GM23338 (cell line): ENCODE data around the gene HOTAIR.

Experiments
- CREB1 ChIP-seq: fragments of 250-450 bp; sonication (Bioruptor Pico); IDR thresholded peaks from 2 replicates; pipeline ENCODE4 v1.5.0; 2020; ENCODE audit warnings: low read depth, mild to moderate bottlenecking, moderate library complexity
- EZH2 ChIP-seq: fragments of 200-600 bp; sonication (generic); IDR thresholded peaks from one replicate; pipeline ENCODE4 v1.8.0; 2017; ENCODE audit warnings: antibody characterized with exemption, mild to moderate bottlenecking, low read depth; ENCODE audit not compliant: unreplicated experiment
- EZH2phosphoT487 ChIP-seq: fragments of 200-600 bp; sonication (generic); IDR thresholded peaks from one replicate; pipeline ENCODE4 v1.8.1; 2018; ENCODE audit warnings: antibody characterized with exemption; ENCODE audit not compliant: unreplicated experiment
- JUNB ChIP-seq: IDR thresholded peaks from one replicate; pipeline ENCODE4 v1.6.1; 2016; ENCODE audit warnings: antibody characterized with exemption; ENCODE audit not compliant: unreplicated experiment
- POLR2AphosphoS5 ChIP-seq: IDR thresholded peaks from 2 replicates; pipeline ENCODE4 v1.6.1; 2016; ENCODE audit warnings: antibody characterized with exemption, low read depth
- ZNF114 ChIP-seq: fragments of 250-450 bp; sonication (Bioruptor Pico); IDR thresholded peaks from 2 replicates; pipeline ENCODE4 v1.5.0; 2020; ENCODE audit warnings: mild to moderate bottlenecking, moderate library complexity
- ZNF331 ChIP-seq: fragments of 250-450 bp; sonication (Bioruptor Pico); IDR thresholded peaks from 2 replicates; pipeline ENCODE4 v1.5.0; 2020; ENCODE audit warnings: low read depth, mild to moderate bottlenecking, moderate library complexity
- TF ChIP-seq, protein P1 (sequence below), 2 experiments: fragments of 200-600 bp in 1 of 2; sonication (generic) in 1 of 2; conservative IDR thresholded peaks; 2 replicates each; pipeline versions ENCODE4 v1.5.1 to v1.6.1; 2016 to 2017; ENCODE audit warnings: antibody characterized with exemption in 2 of 2, low read depth in 2 of 2, mild to moderate bottlenecking in 2 of 2, moderate library complexity in 1 of 2
- TF ChIP-seq, protein P2 (sequence below): IDR thresholded peaks from one replicate; pipeline ENCODE4 v1.6.1; 2018; ENCODE audit warnings: antibody characterized with exemption; ENCODE audit not compliant: unreplicated experiment

- TF ChIP-seq, protein P1, sequence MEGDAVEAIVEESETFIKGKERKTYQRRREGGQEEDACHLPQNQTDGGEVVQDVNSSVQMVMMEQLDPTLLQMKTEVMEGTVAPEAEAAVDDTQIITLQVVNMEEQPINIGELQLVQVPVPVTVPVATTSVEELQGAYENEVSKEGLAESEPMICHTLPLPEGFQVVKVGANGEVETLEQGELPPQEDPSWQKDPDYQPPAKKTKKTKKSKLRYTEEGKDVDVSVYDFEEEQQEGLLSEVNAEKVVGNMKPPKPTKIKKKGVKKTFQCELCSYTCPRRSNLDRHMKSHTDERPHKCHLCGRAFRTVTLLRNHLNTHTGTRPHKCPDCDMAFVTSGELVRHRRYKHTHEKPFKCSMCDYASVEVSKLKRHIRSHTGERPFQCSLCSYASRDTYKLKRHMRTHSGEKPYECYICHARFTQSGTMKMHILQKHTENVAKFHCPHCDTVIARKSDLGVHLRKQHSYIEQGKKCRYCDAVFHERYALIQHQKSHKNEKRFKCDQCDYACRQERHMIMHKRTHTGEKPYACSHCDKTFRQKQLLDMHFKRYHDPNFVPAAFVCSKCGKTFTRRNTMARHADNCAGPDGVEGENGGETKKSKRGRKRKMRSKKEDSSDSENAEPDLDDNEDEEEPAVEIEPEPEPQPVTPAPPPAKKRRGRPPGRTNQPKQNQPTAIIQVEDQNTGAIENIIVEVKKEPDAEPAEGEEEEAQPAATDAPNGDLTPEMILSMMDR (conservative IDR thresholded peaks at IDR 0.05; ENCODE audit: low read depth in 2 of 2), result no peak
- TF ChIP-seq EZH2 (peak; percentile 98), JUNB (no peak), EZH2phosphoT487 (peak; percentile 18), CREB1 (CRISPR knock-in tag) (no peak), POLR2AphosphoS5 (no peak), ZNF331 (CRISPR knock-in tag) (no peak), ZNF114 (CRISPR knock-in tag) (no peak)
- TF ChIP-seq, protein P2, sequence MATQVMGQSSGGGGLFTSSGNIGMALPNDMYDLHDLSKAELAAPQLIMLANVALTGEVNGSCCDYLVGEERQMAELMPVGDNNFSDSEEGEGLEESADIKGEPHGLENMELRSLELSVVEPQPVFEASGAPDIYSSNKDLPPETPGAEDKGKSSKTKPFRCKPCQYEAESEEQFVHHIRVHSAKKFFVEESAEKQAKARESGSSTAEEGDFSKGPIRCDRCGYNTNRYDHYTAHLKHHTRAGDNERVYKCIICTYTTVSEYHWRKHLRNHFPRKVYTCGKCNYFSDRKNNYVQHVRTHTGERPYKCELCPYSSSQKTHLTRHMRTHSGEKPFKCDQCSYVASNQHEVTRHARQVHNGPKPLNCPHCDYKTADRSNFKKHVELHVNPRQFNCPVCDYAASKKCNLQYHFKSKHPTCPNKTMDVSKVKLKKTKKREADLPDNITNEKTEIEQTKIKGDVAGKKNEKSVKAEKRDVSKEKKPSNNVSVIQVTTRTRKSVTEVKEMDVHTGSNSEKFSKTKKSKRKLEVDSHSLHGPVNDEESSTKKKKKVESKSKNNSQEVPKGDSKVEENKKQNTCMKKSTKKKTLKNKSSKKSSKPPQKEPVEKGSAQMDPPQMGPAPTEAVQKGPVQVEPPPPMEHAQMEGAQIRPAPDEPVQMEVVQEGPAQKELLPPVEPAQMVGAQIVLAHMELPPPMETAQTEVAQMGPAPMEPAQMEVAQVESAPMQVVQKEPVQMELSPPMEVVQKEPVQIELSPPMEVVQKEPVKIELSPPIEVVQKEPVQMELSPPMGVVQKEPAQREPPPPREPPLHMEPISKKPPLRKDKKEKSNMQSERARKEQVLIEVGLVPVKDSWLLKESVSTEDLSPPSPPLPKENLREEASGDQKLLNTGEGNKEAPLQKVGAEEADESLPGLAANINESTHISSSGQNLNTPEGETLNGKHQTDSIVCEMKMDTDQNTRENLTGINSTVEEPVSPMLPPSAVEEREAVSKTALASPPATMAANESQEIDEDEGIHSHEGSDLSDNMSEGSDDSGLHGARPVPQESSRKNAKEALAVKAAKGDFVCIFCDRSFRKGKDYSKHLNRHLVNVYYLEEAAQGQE, result no peak
These were observed 18.6 kb upstream of the HOTAIR start for GRCh38 chr12:53993162-53994008.
